HG02571 (cell line): ENCODE measurements around the gene NDUFC1.
"Not testable (repeated sequence)": the region's sequence is repeated elsewhere in the genome, so short reads cannot be mapped to it uniquely, and the experiment has no call there.

Experiments
- ATAC-seq: cut with Tn5 transposase; IDR thresholded peaks from one replicate; pipeline ENCODE4 v1.9.1; 2021; ENCODE audit warnings: mild to moderate bottlenecking, moderate library complexity; ENCODE audit not compliant: unreplicated experiment

Gene NDUFC1

GRCh38 chr4:139301821-139302611 lies at the start of gene NDUFC1:
Gene NDUFC1, minus strand, starts transcription at chr4:139302477. Its CDS starts 6,679 bp downstream, at chr4:139295798.
- ATAC-seq: peak; percentile 34

- no peak for ATAC-seq
Measured at GRCh38 chr4:139337612-139338011, 35.3 kb upstream of the NDUFC1 start.

GRCh38 chr4:139333046-139333445 lies 30.8 kb upstream of the NDUFC1 start:
- ATAC-seq: no peak

DNA sequence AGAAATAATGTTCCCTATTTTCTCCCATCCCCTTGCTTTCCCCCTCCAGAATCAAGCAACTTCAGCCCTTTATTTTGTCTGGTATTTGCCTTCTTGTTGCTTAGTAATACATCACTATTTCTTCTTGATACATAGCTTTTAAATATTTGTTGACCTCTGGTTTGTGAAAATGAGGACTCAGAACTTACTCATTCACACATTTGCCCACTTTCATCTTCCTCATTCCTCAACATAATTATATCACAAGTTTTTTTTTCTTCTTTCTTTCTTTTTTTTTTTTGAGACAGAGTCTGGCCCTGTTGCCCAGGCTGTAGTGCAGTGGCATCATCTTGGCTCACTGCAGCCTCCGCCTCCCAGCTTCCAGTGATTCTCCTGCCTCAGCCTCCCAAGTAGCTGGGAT lies 28.9 kb upstream of the NDUFC1 start:
- no peak for ATAC-seq

GRCh38 chr4:139330283-139330682 lies 28.0 kb upstream of the NDUFC1 start:
- ATAC-seq: no peak

DNA sequence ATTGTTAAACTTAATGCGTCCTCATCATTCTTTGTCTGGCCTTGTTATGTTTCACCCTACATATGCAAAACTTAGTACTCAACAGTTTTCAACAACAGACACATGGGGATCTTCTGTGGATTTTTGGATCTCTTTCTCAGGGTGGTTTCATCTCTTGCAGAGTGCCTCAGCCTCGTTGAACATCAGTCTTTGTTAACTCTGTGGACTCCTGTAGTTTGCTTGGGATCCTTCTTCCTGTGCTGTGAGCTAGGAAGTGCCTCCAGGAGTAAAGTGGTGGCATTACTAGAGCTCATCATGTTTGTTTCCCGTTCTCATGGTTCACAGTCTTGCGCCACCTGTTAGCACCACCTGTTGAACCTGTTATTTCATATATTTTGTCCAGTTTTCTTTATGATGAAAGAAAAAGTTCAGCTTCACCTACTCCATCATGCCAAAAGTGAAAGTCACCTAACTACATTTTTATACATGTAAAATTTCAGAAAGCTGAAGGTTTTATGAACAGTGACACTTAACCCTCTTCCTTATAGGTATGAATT lies 27.5 kb upstream of the NDUFC1 start:
- no peak for ATAC-seq

GRCh38 chr4:139324620-139325019 lies 22.3 kb upstream of the NDUFC1 start:
- no peak for ATAC-seq

- ATAC-seq: not testable (repeated sequence)
Measured at GRCh38 chr4:139322541-139322940, 20.3 kb upstream of the NDUFC1 start.

- ATAC-seq: not testable (repeated sequence)
Measured at GRCh38 chr4:139322070-139322469, 19.8 kb upstream of the NDUFC1 start.

DNA sequence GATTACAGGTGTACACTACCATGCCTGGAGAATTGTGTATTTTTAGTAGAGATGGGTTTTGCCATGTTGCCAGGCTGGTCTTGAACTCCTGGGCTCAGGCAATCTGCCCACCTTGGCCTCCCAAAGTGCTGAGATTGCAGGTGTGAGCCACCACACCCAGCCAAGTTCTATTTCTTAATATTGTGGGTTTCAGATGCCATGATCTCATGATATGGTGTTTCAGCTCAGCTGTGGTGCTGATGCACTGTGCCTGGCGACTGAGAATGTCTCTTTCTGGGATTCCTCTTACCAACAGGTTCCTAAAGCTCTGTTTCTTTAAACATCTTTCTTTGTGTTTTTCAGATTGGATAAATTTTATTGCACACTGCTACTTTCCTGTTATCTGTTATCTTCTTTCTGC lies 17.3 kb upstream of the NDUFC1 start:
- no peak for ATAC-seq

DNA sequence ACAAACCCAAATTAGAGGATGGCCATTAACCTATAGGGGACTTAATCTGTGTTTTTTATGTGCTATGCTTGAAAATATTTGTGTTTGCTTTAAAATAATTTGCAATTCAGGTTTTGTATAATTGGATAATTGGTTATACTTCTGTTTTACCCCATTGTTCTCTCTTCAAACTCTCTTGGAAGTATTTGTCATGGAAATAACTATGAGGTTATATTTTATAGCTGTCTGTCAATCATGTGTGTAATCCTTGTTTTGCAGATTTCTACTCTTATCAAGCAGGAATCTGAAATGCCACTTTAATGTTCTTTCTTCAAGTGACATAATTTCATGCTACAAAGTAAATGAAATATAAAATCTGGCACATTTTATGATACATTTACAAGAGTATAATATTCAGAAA lies 15.4 kb upstream of the NDUFC1 start:
- ATAC-seq: no peak

DNA sequence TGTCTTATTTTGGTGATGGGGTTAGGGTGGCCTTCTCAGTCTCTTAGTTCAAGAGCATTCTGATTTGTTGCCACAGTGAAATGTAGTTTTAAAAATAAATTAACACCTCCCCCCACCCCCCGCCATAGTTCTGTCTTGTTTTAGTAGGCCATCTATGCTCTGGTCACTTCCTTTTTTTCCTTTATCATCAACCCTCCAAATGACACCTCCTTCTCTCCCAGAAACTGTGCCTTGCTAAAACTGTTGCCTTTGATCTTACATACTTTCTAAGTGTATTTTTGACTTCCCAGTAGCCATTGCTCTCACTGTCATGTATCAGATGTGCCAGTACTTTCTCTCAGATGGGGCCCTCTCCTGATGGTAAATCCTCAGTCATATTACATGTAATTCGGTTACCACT lies 14.5 kb upstream of the NDUFC1 start:
- no peak for ATAC-seq

GRCh38 chr4:139315221-139315675 lies 13.0 kb upstream of the NDUFC1 start:
- ATAC-seq: peak; percentile 70

- no peak for ATAC-seq
Measured at GRCh38 chr4:139314047-139314800, 11.9 kb upstream of the NDUFC1 start.

GRCh38 chr4:139313414-139313813 lies 11.1 kb upstream of the NDUFC1 start:
- ATAC-seq: not testable (repeated sequence)

- no peak for ATAC-seq
Measured at GRCh38 chr4:139312552-139313332, 10.5 kb upstream of the NDUFC1 start.

DNA sequence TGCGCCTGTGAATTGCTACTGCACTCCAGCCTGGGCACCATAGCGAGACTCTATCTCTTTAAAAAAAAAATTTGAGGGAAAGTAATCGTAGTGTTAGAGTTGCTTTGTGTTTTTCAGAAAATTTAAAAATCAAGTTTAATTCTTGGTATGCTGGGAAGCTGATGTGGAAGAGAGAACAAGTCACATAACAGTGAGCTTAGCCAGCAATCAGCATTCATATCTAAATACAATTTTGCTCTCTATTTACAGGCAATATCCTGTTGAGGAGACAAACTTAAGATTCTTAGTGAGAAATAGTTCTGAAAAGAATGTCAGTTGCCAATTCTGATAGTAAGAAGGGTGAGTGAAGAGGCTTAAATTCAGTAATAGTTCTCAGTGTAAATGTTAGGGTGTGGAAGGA lies 9.6 kb upstream of the NDUFC1 start:
- ATAC-seq: no peak

- no peak for ATAC-seq
Measured at GRCh38 chr4:139304920-139305319, 2.6 kb upstream of the NDUFC1 start.

GRCh38 chr4:139301113-139301820 lies 1.0 kb downstream of the NDUFC1 start, which contains the start of gene NAA15:
Gene NAA15, plus strand, starts transcription at chr4:139301505. Its CDS starts 273 bp downstream, at chr4:139301778.
- ATAC-seq: peak; percentile 88

DNA sequence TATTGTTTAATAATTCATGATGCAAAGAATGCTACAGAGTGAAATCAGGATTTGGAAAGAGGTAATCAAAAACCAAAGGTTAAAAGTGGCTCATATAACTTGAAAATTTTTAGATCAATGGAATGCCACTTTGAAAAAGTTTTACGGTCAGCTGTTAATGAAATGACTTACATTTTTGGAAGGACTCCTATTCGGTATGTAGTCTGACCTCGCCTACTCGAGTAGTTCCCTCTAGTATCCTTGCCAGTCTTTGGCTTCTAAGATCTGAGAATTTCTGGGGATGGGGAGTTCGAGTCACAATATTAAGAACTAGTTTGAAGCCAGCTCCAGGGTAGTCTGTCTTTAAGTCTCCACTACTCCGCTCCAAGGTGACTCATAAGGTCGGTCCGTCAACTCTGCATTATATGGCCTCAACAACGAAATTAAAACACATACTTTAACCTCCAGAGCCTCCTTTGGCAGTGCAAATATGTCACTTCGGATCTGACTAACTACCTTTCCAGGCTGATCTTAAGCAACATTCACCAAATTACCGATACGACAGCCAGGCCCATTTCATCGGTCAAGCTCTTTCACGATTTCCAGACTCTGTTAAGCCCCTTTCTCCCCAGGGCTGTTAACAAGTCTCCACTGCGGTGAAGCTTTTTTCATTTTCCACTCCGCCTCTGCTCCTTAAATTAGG lies 1.7 kb downstream of the NDUFC1 start:
- peak; percentile 9 for ATAC-seq
